NT2/D1 (cell line): ENCODE measurements around the gene IL3RA.

Source experiments
- SUZ12 ChIP-seq: IDR thresholded peaks from 2 replicates; pipeline ENCODE4 v1.6.1; 2011; ENCODE audit not compliant: insufficient read length, insufficient read depth; ENCODE audit errors: extremely low read depth
- YY1 ChIP-seq: IDR thresholded peaks from 2 replicates; pipeline ENCODE4 v1.6.1; 2011; ENCODE audit not compliant: insufficient read length, insufficient read depth
- ZNF274 ChIP-seq: IDR thresholded peaks from 2 replicates; pipeline ENCODE4 v1.6.1; 2011; ENCODE audit warnings: mild to moderate bottlenecking, low read depth, low read length

GRCh38 chrX:1323315-1323714 is 13.3 kb upstream of the IL3RA start:
- TF ChIP-seq YY1, result no peak
- TF ChIP-seq SUZ12, result no peak
- TF ChIP-seq ZNF274, result no peak
